Ishikawa (cell line): ENCODE data around the gene PGBD5.

ENCODE experiments used
- EGR1 ChIP-seq: IDR thresholded peaks from 2 replicates; pipeline ENCODE4 v1.6.1; 2012
- NFIC ChIP-seq: IDR thresholded peaks from 2 replicates; pipeline ENCODE4 v1.6.1; 2012
- RAD21 ChIP-seq: IDR thresholded peaks from 2 replicates; pipeline ENCODE4 v1.6.1; 2012; ENCODE audit warnings: low read depth
- TAF1 ChIP-seq: IDR thresholded peaks from 2 replicates; pipeline ENCODE4 v1.6.1; 2012; ENCODE audit warnings: low read depth, mild to moderate bottlenecking
- YY1 ChIP-seq: IDR thresholded peaks from 2 replicates; pipeline ENCODE4 v1.6.1; 2012; ENCODE audit warnings: low read depth
- ZBTB7A ChIP-seq: IDR thresholded peaks from 2 replicates; pipeline ENCODE4 v1.6.1; 2012; ENCODE audit warnings: low read depth
- TF ChIP-seq, protein P1 (sequence below): IDR thresholded peaks from 2 replicates; pipeline ENCODE4 v1.6.1; 2012
- TF ChIP-seq, protein P2 (sequence below): IDR thresholded peaks from 2 replicates; pipeline ENCODE4 v1.6.1; 2012; ENCODE audit warnings: low read depth, mild to moderate bottlenecking

DNA sequence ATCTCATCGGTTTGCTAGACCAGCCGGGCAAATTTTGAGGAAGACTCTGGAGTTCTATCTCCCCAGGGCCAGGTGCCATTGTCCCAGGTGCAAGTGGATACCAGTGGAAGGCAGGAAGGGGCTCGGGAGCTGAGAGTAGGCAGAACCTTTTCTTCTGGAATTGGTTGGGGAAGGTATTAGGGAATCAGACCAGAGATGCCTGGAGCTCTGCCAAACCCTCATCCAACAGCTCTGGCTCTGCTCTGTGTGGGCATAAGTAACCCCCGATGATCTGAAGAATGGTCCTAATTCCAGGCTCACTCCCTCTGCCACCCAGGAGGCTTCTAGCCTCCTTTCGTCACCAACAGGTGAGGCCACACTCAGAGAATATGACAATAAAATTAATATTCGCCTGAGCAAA, 69.9 kb downstream of the PGBD5 start:
- no peak for TF ChIP-seq RAD21
- TF ChIP-seq EGR1: no peak
- TF ChIP-seq ZBTB7A: no peak
- TF ChIP-seq TAF1: no peak
- TF ChIP-seq, protein P1, sequence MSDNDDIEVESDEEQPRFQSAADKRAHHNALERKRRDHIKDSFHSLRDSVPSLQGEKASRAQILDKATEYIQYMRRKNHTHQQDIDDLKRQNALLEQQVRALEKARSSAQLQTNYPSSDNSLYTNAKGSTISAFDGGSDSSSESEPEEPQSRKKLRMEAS: no peak
- TF ChIP-seq, protein P2, sequence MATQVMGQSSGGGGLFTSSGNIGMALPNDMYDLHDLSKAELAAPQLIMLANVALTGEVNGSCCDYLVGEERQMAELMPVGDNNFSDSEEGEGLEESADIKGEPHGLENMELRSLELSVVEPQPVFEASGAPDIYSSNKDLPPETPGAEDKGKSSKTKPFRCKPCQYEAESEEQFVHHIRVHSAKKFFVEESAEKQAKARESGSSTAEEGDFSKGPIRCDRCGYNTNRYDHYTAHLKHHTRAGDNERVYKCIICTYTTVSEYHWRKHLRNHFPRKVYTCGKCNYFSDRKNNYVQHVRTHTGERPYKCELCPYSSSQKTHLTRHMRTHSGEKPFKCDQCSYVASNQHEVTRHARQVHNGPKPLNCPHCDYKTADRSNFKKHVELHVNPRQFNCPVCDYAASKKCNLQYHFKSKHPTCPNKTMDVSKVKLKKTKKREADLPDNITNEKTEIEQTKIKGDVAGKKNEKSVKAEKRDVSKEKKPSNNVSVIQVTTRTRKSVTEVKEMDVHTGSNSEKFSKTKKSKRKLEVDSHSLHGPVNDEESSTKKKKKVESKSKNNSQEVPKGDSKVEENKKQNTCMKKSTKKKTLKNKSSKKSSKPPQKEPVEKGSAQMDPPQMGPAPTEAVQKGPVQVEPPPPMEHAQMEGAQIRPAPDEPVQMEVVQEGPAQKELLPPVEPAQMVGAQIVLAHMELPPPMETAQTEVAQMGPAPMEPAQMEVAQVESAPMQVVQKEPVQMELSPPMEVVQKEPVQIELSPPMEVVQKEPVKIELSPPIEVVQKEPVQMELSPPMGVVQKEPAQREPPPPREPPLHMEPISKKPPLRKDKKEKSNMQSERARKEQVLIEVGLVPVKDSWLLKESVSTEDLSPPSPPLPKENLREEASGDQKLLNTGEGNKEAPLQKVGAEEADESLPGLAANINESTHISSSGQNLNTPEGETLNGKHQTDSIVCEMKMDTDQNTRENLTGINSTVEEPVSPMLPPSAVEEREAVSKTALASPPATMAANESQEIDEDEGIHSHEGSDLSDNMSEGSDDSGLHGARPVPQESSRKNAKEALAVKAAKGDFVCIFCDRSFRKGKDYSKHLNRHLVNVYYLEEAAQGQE: no peak
- TF ChIP-seq NFIC: no peak
- TF ChIP-seq YY1: no peak
